Muscle of leg (tissue), 9 donors: ENCODE results near the gene KIF17. TPM values are rescaled to one million over a fixed set of nuclear protein-coding genes. Genes with fewer than 3 reads are reported as not detected.

ENCODE experiments used
- polyA plus RNA-seq, 8 donors: library from polyadenylated mRNA; unstranded; fragments of 120-200 nt; gene quantifications; one replicate each; pipeline versions ENCODE4 v1.2.1 to v1.2.3, GENCODE V29; 2013; ENCODE audit warnings: inconsistent platforms in 1 of 8, low replicate concordance in 1 of 8; ENCODE audit not compliant: insufficient read length in 8 of 8, insufficient read depth in 1 of 8
- total RNA-seq: library from RNA; stranded (reverse); fragments of 120-200 nt; gene quantifications from one replicate; pipeline ENCODE4 v1.2.4, GENCODE V29; 2013

Gene KIF17
- total and polyA plus RNA-seq, 9 donors = 1.8 to 4.3 (median 2.3) TPM

Other genes starting within 250 kb of the KIF17 start
- 1.7 TPM for gene CAMK2N1, start 231.8 kb downstream of the KIF17 start, total RNA-seq
- gene CAMK2N1, start 231.8 kb downstream of the KIF17 start, polyA plus RNA-seq = 10 to 100 TPM in 3 of 8 donors, 1 to 10 TPM in 5; 7.4 to 12.6 (median 8.6) TPM
- gene MUL1, start 209.9 kb downstream of the KIF17 start, total RNA-seq = 16.6 TPM
- 10 to 100 TPM; 18.6 to 24.4 (median 21.2) TPM for gene MUL1, start 209.9 kb downstream of the KIF17 start, polyA plus RNA-seq
- gene FAM43B, start 165.4 kb downstream of the KIF17 start, total RNA-seq = 1.1 TPM
- 1 to 10 TPM in 4 of 8 donors, under 1 TPM in 4; 0.48 to 2.3 (median 0.99) TPM for gene FAM43B, start 165.4 kb downstream of the KIF17 start, polyA plus RNA-seq
- 0.13 TPM for gene CDA, start 128.9 kb downstream of the KIF17 start, total RNA-seq
- gene CDA, start 128.9 kb downstream of the KIF17 start, polyA plus RNA-seq = 1 to 10 TPM in 1 of 8 donors, under 1 TPM in 7; 0.27 to 1.3 (median 0.56) TPM
- gene PINK1, start 84.5 kb downstream of the KIF17 start, total RNA-seq = 43.6 TPM
- 10 to 100 TPM; 35.5 to 47.5 (median 39.9) TPM for gene PINK1, start 84.5 kb downstream of the KIF17 start, polyA plus RNA-seq
- gene DDOST, start 56.6 kb downstream of the KIF17 start, total RNA-seq = 145 TPM
- gene DDOST, start 56.6 kb downstream of the KIF17 start, polyA plus RNA-seq = 100 to 1,000 TPM; 114 to 169 (median 138) TPM
- gene SH2D5, start 14.7 kb upstream of the KIF17 start, total RNA-seq = 0.13 TPM
- gene SH2D5, start 14.7 kb upstream of the KIF17 start, polyA plus RNA-seq = under 1 TPM; 0.20 to 0.54 (median 0.30) TPM
- 161 TPM for gene HP1BP3, start 69.3 kb upstream of the KIF17 start, total RNA-seq
- 100 to 1,000 TPM; 147 to 216 (median 167) TPM for gene HP1BP3, start 69.3 kb upstream of the KIF17 start, polyA plus RNA-seq